Measurements from ENCODE around the gene TAAR2.
"Not testable (repeated sequence)": the region's sequence is repeated elsewhere in the genome, so short reads cannot be mapped to it uniquely, and the experiment has no call there.

The TAAR2 gene

DNA sequence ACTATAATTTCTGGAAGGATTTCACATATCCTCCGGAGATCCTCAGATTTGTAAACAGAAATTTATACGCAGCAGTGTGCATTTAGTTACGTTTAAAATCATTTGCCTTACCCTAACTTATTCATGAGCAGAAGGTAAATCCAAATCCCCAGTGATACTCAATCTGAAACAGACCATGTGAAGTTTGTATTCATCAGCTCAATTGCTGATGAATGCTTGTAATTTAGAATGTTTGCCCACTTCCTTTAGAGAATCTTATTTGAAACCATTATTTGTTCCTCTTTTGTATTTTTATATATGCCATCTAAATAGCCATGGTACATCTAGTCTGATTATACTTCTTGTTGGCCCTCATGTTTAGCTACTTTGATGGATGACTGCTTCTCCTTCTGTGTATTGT lies 19.5 kb upstream of the TAAR2 start:
- H3K4me3 ChIP-seq (ENCODE audit: low read depth, low read length): no peak overlapping the region
- TF ChIP-seq, protein P1, sequence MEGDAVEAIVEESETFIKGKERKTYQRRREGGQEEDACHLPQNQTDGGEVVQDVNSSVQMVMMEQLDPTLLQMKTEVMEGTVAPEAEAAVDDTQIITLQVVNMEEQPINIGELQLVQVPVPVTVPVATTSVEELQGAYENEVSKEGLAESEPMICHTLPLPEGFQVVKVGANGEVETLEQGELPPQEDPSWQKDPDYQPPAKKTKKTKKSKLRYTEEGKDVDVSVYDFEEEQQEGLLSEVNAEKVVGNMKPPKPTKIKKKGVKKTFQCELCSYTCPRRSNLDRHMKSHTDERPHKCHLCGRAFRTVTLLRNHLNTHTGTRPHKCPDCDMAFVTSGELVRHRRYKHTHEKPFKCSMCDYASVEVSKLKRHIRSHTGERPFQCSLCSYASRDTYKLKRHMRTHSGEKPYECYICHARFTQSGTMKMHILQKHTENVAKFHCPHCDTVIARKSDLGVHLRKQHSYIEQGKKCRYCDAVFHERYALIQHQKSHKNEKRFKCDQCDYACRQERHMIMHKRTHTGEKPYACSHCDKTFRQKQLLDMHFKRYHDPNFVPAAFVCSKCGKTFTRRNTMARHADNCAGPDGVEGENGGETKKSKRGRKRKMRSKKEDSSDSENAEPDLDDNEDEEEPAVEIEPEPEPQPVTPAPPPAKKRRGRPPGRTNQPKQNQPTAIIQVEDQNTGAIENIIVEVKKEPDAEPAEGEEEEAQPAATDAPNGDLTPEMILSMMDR (IDR thresholded peaks at IDR 0.05; ENCODE audit: control insufficient read depth, extremely low read depth, insufficient read depth): no peak
- DNase-seq (ENCODE audit: low read depth): no peak

DNA sequence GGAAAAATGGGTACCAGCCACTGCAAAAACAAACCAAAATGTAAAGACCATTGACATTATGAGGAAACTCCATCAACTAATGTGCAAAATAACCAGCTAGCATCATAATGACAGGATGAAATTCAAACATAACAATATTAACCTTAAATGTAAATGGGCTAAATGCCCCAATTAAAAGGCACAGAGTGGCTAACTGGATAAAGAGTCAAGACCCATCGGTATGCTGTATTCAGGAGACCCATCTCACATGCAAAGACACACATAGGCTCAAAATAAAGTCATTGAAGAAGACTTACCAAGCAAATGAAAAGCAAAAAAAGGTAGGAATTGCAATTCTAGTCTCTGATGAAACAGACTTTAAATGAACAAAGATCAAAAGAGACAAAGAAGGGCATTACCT lies 13.1 kb upstream of the TAAR2 start:
- not testable (repeated sequence) for DNase-seq (ENCODE audit: low read depth); H3K4me3 ChIP-seq (ENCODE audit: low read depth, low read length)

DNA sequence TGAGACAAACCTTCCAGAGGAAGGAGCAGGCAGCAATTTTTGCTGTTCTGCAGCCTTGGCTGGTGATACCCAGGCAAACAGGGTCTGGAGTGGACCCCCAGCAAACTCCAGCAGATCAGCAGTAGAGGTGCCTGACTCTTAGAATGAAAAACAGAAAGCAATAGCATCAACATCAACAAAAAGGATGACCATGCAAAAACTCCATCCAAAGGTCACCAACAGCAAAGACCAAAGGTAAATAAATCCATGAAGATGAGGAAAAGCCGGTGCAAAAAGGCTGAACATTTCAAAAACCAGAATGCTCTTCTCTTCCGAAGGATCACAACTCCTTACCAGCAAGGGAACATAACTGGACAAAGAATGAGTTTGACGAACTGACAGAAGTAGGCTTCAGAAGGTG lies 11.8 kb upstream of the TAAR2 start:
- DNase-seq (ENCODE audit: low read depth); H3K4me3 ChIP-seq (ENCODE audit: low read depth, low read length): not testable (repeated sequence)

DNA sequence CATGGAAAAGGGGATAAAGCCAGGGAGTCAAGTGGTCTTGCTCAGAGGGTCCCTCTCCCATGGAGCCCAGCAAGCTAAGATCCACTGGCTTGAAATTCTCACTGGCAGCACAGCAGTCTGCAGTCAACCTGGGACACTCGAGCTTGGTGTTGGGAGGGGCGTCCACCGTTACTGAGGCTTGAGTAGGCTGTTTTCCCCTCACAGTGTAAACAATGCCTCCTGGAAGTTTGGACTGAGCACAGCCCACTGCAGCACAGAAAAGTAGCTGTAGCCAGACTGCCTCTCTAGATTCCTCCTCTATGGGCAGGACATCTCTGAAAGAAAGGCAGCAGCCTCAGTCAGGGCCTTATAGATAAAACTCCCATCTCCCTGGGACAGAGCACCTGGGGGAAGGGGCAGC lies 11.2 kb upstream of the TAAR2 start:
- not testable (repeated sequence) for H3K4me3 ChIP-seq (ENCODE audit: low read depth, low read length); DNase-seq (ENCODE audit: low read depth)

DNA sequence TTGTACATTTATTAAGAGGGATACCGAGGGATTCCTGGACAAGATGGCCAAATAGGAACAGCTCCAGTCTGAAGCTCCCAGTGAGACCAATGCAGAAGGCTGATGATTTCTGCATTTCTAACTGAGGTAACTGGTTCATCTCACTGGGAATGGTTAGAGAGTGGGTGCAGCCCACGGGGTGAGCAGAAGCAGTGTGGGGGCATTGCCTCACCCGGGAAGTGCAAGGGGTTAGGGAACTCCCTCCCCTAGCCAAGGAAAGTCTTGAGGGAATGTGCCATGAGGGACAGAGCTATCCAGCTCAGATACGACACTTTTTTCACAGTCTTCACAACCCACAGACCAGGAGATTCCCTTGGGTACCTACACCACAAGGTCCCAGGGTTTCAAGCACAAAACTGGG lies 10.7 kb upstream of the TAAR2 start:
- no peak for DNase-seq (ENCODE audit: low read depth)
- TF ChIP-seq, protein P1 (IDR thresholded peaks at IDR 0.05; ENCODE audit: control insufficient read depth, extremely low read depth, insufficient read depth): no peak
- H3K4me3 ChIP-seq (ENCODE audit: low read depth, low read length): no peak overlapping the region

DNA sequence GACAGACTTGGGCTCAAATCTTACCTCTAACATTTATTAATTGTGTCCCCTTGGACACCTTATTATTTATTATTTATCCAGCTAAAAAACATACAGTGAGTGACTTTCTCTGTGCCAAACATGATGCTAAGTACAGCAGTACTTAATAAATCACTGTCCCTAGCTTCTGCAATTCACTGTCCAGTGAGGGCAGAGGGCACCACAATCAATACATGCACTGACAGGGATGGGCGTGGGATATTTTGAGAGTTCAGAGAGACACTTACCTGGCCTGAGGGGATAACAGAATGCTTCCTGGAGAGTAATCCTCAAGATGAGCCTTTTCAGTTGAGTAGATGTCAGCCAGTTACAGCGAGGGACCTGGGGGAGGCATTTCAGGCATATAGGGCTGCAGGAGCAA lies 9.3 kb upstream of the TAAR2 start:
- TF ChIP-seq, protein P1 (IDR thresholded peaks at IDR 0.05; ENCODE audit: control insufficient read depth, extremely low read depth, insufficient read depth): no peak
- no peak for DNase-seq (ENCODE audit: low read depth)
- no peak overlapping the region for H3K4me3 ChIP-seq (ENCODE audit: low read depth, low read length)

DNA sequence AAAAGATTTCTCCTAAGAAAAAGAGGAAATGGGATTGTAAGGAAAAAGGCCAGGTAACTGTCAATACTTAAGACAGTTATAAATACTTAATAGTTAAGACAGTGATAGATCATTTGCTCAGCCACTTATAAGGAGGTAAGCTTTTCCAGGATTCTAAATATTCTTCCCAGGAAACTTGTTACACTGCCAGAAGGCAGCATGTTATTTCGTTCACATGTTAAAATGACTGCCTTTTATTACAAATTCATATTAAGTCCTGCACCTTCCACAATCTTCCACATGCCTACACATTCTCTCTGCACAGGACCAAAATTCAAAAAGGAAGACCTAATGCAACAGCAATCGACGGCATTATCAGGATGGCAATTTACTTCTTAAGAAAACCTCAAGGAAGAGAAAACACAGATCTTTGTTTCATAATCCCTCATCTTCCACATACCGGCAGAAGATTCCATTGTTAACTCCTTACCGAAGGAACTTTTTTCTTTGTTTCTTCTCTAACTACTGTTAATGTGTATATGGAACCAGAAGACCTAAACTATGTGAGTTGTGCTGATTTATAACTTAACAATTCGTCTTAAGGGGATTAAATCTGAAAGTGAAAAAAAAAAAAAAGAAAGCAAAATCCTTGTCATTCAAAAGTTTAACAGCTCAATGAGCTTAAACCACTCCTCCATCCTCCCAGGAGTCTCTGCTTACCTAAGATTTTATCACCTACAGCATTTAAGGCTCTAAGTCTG lies 799 bp downstream of the TAAR2 start:
- H3K4me3 ChIP-seq (ENCODE audit: low read depth, low read length): no peak overlapping the region
- DNase-seq (ENCODE audit: low read depth): no peak
- TF ChIP-seq, protein P1 (IDR thresholded peaks at IDR 0.05; ENCODE audit: control insufficient read depth, extremely low read depth, insufficient read depth): no peak

DNA sequence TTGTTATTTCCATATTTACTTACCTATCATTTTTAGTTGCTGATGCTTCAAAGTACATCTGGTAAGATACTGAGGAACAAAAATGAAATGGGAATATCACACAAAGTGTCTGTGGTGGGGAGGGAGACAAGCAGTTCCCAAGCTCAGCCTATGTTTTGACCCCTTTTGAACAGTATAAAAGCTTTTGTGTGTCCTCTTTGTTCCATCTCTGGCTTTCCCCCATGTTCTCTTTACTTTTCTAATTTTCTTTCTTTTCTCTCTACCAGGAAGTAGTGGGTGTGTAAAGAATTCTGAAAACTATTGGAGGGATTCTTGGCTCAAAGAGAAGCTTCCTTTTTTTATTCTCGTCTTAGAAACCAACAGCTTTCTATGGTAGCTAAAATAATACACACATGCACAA lies 7.4 kb downstream of the TAAR2 start:
- no peak overlapping the region for H3K4me3 ChIP-seq (ENCODE audit: low read depth, low read length)
- DNase-seq (ENCODE audit: low read depth): no peak
- TF ChIP-seq, protein P1 (IDR thresholded peaks at IDR 0.05; ENCODE audit: control insufficient read depth, extremely low read depth, insufficient read depth): no peak

All from LNCaP clone FGC (cell line).